HCT116 (cell line): ENCODE measurements around the gene XAB2.

ENCODE experiments used
- CEBPB ChIP-seq: IDR thresholded peaks from 2 replicates; pipeline ENCODE4 v1.6.1; 2012; ENCODE audit warnings: low read depth
- CTCF ChIP-seq, 3 experiments: fragments of 200-600 bp in 1 of 3; sonication (generic) in 1 of 3; IDR thresholded peaks in 2 of 3; conservative IDR thresholded peaks in 1 of 3; 2 replicates each; pipeline ENCODE4 v1.5.1; 2012 to 2017; ENCODE audit warnings: low read depth in 2 of 3, low read length in 2 of 3, antibody characterized with exemption in 1 of 3, borderline replicate concordance in 1 of 3, control low read depth in 1 of 3, mild to moderate bottlenecking in 1 of 3, mixed read lengths in 1 of 3, mixed run types in 1 of 3, moderate library complexity in 1 of 3; ENCODE audit not compliant: insufficient read depth in 1 of 3
- POLR2A ChIP-seq: IDR thresholded peaks from 2 replicates; pipeline ENCODE4 v1.7.0; 2011; ENCODE audit warnings: borderline replicate concordance; ENCODE audit not compliant: insufficient read depth, insufficient read length; ENCODE audit errors: extremely low read depth
- POLR2AphosphoS5 ChIP-seq: IDR thresholded peaks from 2 replicates; pipeline ENCODE4 v1.6.1; 2011; ENCODE audit warnings: mild to moderate bottlenecking, low read depth, low read length, moderate library complexity
- RAD21 ChIP-seq: IDR thresholded peaks from 2 replicates; pipeline ENCODE4 v1.6.1; 2012; ENCODE audit warnings: low read depth, mild to moderate bottlenecking
- REST ChIP-seq: IDR thresholded peaks from 2 replicates; pipeline ENCODE4 v1.6.1; 2012; ENCODE audit warnings: low read depth
- YY1 ChIP-seq: IDR thresholded peaks from 2 replicates; pipeline ENCODE4 v1.6.1; 2011; ENCODE audit warnings: low read length, low read depth, moderate library complexity, mild to moderate bottlenecking; ENCODE audit not compliant: insufficient replicate concordance; ENCODE audit errors: extremely low read depth

GRCh38 chr19:7611541-7612279, 17.6 kb downstream of the XAB2 start:
- TF ChIP-seq REST (no peak), POLR2A (no peak), YY1 (no peak), CTCF (IDR thresholded peaks at IDR 0.05 in 2 of 3, conservative IDR thresholded peaks at IDR 0.05 in 1 of 3; ENCODE audit: borderline replicate concordance in 1 of 3, insufficient read depth in 1 of 3, low read depth in 2 of 3, low read length in 2 of 3) (no peak), POLR2AphosphoS5 (no peak), CEBPB (no peak), RAD21 (no peak)
